ENCODE results near the gene ZNF275.

The ZNF275 gene

GRCh38 chrX:153365670-153366069 is 31.7 kb downstream of the ZNF275 start:
- TF ChIP-seq CTCF (IDR thresholded peaks at IDR 0.05; ENCODE audit: insufficient read depth, low read depth, low read length, missing control alignments), result no peak
- H3K4me3 ChIP-seq (ENCODE audit: low read depth, low read length), result no peak overlapping the region
- DNase-seq (ENCODE audit: low read depth), result peak; percentile 37

- no peak overlapping the region for H3K4me3 ChIP-seq (ENCODE audit: low read depth, low read length)
- no peak for DNase-seq (ENCODE audit: low read depth)
- no peak for TF ChIP-seq CTCF (IDR thresholded peaks at IDR 0.05; ENCODE audit: insufficient read depth, low read depth, low read length, missing control alignments)
Measured at GRCh38 chrX:153366119-153366518, 32.2 kb downstream of the ZNF275 start.

GRCh38 chrX:153366878-153367538 is 33.1 kb downstream of the ZNF275 start:
- DNase-seq (ENCODE audit: low read depth), result no peak
- H3K4me3 ChIP-seq (ENCODE audit: low read depth, low read length), result no peak overlapping the region
- TF ChIP-seq CTCF (IDR thresholded peaks at IDR 0.05; ENCODE audit: insufficient read depth, low read depth, low read length, missing control alignments), result no peak

- no peak overlapping the region for H3K4me3 ChIP-seq (ENCODE audit: low read depth, low read length)
- DNase-seq (ENCODE audit: low read depth), result no peak
- TF ChIP-seq CTCF (IDR thresholded peaks at IDR 0.05; ENCODE audit: insufficient read depth, low read depth, low read length, missing control alignments), result no peak
Measured at GRCh38 chrX:153370293-153371055, 36.5 kb downstream of the ZNF275 start.

- no peak overlapping the region for H3K4me3 ChIP-seq (ENCODE audit: low read depth, low read length)
- DNase-seq (ENCODE audit: low read depth), result no peak
- TF ChIP-seq CTCF (IDR thresholded peaks at IDR 0.05; ENCODE audit: insufficient read depth, low read depth, low read length, missing control alignments), result no peak
Measured at GRCh38 chrX:153371256-153371655, 37.3 kb downstream of the ZNF275 start.

GRCh38 chrX:153372949-153373348 is 39.0 kb downstream of the ZNF275 start:
- no peak overlapping the region for H3K4me3 ChIP-seq (ENCODE audit: low read depth, low read length)
- DNase-seq (ENCODE audit: low read depth), result no peak
- TF ChIP-seq CTCF (IDR thresholded peaks at IDR 0.05; ENCODE audit: insufficient read depth, low read depth, low read length, missing control alignments), result no peak

All from GM12865 (cell line).